Pons (tissue), 1 donor: ENCODE data around the gene NCOA6.
"Not testable (repeated sequence)": the region's sequence is repeated elsewhere in the genome, so short reads cannot be mapped to it uniquely, and the experiment has no call there.

Experiments used
- DNase-seq: peaks from one replicate; pipeline ENCODE4 v3.0.0-alpha.2; 2016; ENCODE audit warnings: low spot score

NCOA6 gene

DNA sequence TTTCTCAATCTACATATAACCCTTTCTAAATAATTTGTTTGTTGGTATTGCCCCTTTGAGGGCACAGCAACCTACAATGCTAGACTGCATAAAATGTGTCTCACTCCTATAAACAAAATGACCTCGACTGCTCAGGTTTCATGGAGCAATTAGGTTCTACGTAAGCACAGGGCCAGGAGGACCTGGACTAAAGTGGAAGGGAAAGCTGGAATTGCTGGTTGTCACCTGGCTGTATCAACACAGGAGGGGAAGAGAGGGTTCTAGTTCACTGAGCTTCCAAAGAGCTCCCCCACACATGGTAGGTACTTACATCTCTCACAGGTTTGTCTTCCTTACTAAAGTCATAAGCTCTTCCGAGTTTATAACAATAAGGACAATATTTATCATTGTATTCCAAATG is 51.0 kb downstream of the NCOA6 start:
- DNase-seq: no peak

- no peak for DNase-seq
Measured at GRCh38 chr20:34773726-34774125, 51.7 kb downstream of the NCOA6 start.

- no peak for DNase-seq
Measured at GRCh38 chr20:34772437-34772836, 53.0 kb downstream of the NCOA6 start.

- no peak for DNase-seq
Measured at GRCh38 chr20:34771680-34772081, 53.8 kb downstream of the NCOA6 start.

- DNase-seq: no peak
Measured at GRCh38 chr20:34768096-34768495, 57.4 kb downstream of the NCOA6 start.

DNA sequence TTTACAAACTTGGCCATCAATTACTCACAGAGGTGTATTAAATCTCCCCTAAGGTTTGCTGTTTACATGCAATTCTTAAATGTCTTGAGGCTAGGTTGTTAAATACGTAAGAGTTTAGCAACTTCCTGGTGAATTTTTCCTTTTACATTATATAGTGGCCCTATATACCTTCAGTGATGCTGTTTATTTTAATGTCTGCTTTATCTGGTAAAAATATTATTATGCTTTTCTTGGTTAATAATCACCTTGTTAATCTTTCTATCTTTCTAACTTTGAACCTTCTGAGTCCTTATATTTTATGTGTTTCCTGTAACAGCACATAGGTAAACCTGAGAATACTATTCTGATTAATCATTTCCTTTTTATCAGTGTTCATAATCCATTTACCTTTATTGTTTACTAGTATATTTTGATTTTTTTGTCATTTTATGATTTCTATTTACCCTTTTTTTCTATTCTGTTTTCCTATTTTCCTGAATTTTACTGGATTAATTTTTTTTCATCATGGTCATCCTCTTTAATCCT is 63.4 kb downstream of the NCOA6 start:
- DNase-seq: no peak

DNA sequence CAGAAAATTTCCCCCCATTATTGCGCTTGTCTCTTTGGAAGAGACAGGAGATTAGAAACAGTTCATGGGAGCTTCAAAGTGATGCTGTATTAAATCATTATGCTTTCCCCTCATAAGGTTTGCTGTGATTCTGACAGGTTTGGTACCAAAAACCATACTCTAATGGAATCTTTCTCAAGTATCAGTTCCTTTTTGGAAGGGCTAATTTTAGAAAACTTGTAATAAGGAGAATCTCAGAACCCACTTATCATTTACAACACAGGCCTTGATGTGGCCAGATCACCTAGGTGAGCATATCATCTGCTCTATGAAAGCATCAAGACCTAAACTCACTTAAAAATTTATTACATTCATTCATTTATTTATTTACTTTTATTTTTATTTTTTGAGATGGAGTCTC is 70.1 kb downstream of the NCOA6 start:
- no peak for DNase-seq

- DNase-seq: no peak
Measured at GRCh38 chr20:34754611-34755010, 70.8 kb downstream of the NCOA6 start.

- DNase-seq: no peak
Measured at GRCh38 chr20:34753706-34754461, 71.6 kb downstream of the NCOA6 start.

- DNase-seq: no peak
Measured at GRCh38 chr20:34751453-34751852, 74.0 kb downstream of the NCOA6 start.

- DNase-seq: no peak
Measured at GRCh38 chr20:34750484-34750883, 75.0 kb downstream of the NCOA6 start.

GRCh38 chr20:34748709-34749108 is 76.7 kb downstream of the NCOA6 start:
- no peak for DNase-seq

DNA sequence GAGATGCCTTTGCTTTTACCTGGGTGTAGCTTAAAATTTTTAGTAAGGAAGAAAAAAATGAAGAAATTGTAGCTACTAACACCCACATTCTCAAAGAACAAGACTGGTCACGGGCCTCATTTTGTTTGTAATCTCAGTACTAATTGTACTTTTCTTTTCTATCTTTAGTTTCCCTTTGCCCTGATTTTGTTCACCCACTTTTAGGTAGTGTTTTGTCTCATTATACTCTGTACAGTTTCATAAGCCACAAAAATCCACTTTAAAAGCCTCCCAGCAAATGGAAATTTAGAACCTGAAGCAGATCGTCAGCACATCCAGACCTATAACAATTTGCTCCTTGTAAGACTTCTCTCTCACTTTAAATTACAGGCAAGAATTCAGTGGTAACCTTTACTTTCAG is 78.0 kb downstream of the NCOA6 start:
- DNase-seq: no peak

GRCh38 chr20:34746674-34747073 is 78.8 kb downstream of the NCOA6 start:
- no peak for DNase-seq

DNA sequence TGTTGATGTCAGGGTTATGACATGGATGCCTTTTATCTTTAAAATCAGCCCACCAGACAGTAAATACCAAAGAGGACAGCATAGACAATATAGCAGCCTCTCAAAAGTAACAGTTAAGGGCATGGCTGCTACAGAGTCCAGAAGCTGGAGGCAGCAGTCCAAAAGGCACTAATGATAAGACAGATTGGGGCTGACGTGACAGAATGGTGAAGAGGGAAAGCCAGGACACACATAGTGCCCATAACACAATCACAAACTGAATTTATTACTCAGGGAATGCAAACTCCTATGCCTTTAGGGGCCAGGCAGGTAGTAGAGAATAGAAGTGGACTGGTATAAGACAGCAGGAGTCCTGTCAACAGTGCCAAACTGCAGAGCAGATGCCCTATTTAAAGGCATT is 80.6 kb downstream of the NCOA6 start:
- no peak for DNase-seq

- DNase-seq: no peak
Measured at GRCh38 chr20:34744340-34744739, 81.1 kb downstream of the NCOA6 start.

- DNase-seq: no peak
Measured at GRCh38 chr20:34743039-34743438, 82.4 kb downstream of the NCOA6 start.

DNA sequence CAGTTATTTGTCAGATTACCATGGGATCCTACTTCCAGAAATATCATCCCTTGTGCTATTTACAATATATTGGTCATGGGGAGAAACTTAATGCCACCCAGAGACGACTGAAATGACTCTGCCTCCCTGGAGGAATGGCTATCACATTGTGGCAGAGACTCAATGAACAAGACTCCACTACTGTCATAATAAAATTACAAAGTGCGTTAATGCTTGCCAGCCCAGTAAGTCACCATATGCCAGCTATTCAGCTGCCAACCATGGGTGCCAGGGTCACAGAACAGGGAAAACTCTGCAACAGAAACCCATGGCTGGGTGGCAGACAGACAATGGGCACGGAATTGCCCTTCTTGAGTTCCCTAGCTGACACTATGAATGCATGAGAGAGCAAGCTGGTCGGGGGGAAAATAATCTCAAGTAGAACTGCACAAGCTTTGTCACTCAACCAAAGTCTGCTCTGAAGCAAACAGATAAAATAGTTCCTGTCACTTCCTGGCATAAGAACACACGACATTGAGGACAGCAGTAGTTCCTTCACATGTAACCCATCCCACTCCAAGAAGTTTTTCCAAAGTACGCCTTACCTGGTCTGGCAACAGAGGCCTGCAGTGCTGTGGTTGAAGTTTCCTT is 89.2 kb downstream of the NCOA6 start:
- no peak for DNase-seq

GRCh38 chr20:34732523-34732922 is 92.9 kb downstream of the NCOA6 start:
- DNase-seq: no peak

DNA sequence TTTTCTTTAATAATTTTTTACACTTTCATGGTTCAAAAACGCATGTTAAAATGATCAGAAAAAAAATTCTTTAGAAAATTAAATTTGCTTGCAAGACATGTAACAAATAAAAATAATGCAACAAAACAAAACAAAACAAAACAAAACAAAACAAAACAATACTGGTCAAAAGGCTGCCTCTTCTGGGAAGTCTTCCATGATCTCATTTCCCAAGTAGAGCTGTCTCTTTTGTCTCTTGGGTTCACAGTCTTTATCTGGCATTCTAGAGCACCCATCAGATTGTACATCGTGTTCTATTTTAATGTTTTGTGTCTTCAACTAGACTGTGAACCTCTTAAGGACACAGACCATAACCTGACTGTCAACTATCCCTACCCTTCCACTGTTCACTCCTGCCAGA is 96.0 kb downstream of the NCOA6 start:
- no peak for DNase-seq

DNA sequence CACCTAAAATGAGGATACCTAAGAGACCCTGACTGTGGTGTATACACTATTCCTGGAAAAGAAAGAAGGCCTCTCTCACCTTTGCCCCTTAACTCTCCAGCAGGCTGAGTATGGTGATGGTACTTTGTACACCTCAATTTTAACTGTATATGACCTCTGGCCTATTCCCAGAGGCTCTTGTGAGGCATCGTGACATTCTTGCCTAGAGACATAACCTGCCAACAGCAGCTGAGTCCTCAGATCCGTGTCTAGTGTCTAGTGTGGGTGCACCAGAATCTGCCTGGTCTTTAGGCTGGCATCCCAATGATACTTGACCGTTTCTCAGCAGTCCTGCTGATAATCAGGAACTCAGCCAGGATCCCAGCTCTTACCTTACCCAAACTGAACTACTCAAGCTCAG is 101.3 kb downstream of the NCOA6 start:
- no peak for DNase-seq

DNA sequence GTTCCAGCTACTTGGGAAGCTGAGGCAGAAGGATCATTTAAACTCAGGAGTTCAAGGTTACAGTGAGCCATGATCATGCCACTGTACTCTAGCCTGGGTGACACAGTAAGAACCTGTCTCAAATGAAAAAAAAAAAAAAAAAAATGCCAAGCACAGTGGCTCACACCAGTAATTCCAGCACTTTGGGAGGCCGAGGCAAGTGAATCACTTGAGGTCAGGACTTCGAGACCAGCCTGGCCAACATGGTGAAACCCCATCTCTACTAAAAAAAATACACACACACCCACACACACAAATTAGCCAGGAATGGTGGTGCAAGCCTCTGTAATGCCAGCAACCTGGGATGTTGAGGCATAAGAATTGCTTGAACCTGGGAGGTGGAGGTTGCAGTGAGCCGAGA is 102.9 kb downstream of the NCOA6 start:
- DNase-seq: not testable (repeated sequence)

GRCh38 chr20:34720266-34720665 is 105.2 kb downstream of the NCOA6 start:
- no peak for DNase-seq
